IMR-90 (cell line): ENCODE results near the gene NPM1. TPM values are rescaled to one million over a fixed set of nuclear protein-coding genes. Genes with fewer than 3 reads are reported as not detected.
A peak's percentile ranks its signal among the peaks of the same experiment; 100 is the strongest.

Experiments
- ATAC-seq: fragments of 200-7000 bp; cut with Tn5 transposase; 2 replicates; pipeline ENCODE4 v1.9.1; 2020; ENCODE audit warnings: low read depth, mild to moderate bottlenecking, moderate library complexity
- BruUV-seq: library from RNA; stranded (reverse); fragments of 400-500 nt; replicated peaks from 2 replicates; lab custom pipeline; 2021; lab: Mats Ljungman, UMichigan
- CTCF ChIA-PET: fragments of 300-600 bp; formaldehyde crosslinking; extraction: SDS; loops from one replicate; lab custom pipeline; 2021; ENCODE audit warnings: antibody characterized with exemption; lab: Yijun Ruan, JAX
- POLR2A ChIA-PET: fragments of 300-600 bp; sonication (Branson Sonifier 250); formaldehyde crosslinking; loops from one replicate; lab custom pipeline; 2022; ENCODE audit warnings: antibody characterized with exemption; ENCODE audit not compliant: unreplicated experiment; lab: Charles Lee
- DNase-seq: peaks from one replicate; pipeline ENCODE4 v3.0.0; 2013
- H2AFZ ChIP-seq: replicated peaks from 2 replicates; pipeline ENCODE3; 2013; ENCODE audit warnings: low read length, mild to moderate bottlenecking; ENCODE audit not compliant: poor library complexity
- H2AK5ac ChIP-seq: 2 replicates; pipeline ENCODE4 v1.6.1; 2013; ENCODE audit warnings: low read depth, low read length, inconsistent platforms
- H2AK9ac ChIP-seq: replicated peaks from 2 replicates; pipeline ENCODE3; 2013; ENCODE audit warnings: mild to moderate bottlenecking, low read depth, low read length, moderate library complexity; ENCODE audit not compliant: poor library complexity
- H2BK120ac ChIP-seq: 2 replicates; pipeline ENCODE4 v1.6.1; 2013; ENCODE audit warnings: low read depth, low read length, inconsistent platforms
- H2BK15ac ChIP-seq: 3 replicates; pipeline ENCODE4 v1.6.1; 2013; ENCODE audit warnings: low read depth, low read length, inconsistent platforms
- H2BK20ac ChIP-seq: 2 replicates; pipeline ENCODE4 v1.6.1; 2013; ENCODE audit warnings: low read depth, mild to moderate bottlenecking, inconsistent platforms, low read length, moderate library complexity
- H2BK5ac ChIP-seq: 2 replicates; pipeline ENCODE4 v1.6.1; 2013; ENCODE audit warnings: mild to moderate bottlenecking, low read depth, low read length, inconsistent platforms; ENCODE audit not compliant: poor library complexity, severe bottlenecking
- H3K14ac ChIP-seq: replicated peaks from 2 replicates; pipeline ENCODE4 v1.6.1; 2013; ENCODE audit warnings: low read depth, low read length, inconsistent platforms
- H3K18ac ChIP-seq: 2 replicates; pipeline ENCODE4 v1.6.1; 2013; ENCODE audit warnings: low read depth, low read length, control low read depth
- H3K23ac ChIP-seq: 2 replicates; pipeline ENCODE4 v1.6.1; 2013; ENCODE audit warnings: low read depth, low read length, inconsistent platforms
- H3K27ac ChIP-seq: 2 replicates; pipeline ENCODE4 v1.5.1; 2013; ENCODE audit warnings: mild to moderate bottlenecking, control low read depth, low read length; ENCODE audit not compliant: insufficient read depth
- H3K27me3 ChIP-seq: 2 replicates; pipeline ENCODE4 v1.6.1; 2013; ENCODE audit warnings: low read length; ENCODE audit not compliant: control insufficient read depth, insufficient read depth
- H3K36me3 ChIP-seq: 2 replicates; pipeline ENCODE4 v1.6.1; 2013; ENCODE audit warnings: low read length, mixed read lengths; ENCODE audit not compliant: control insufficient read depth, insufficient read depth
- H3K4ac ChIP-seq: 2 replicates; pipeline ENCODE4 v1.6.1; 2013; ENCODE audit warnings: low read depth, low read length, inconsistent platforms
- H3K4me1 ChIP-seq: 2 replicates; pipeline ENCODE4 v1.6.1; 2013; ENCODE audit warnings: low read length, mixed read lengths; ENCODE audit not compliant: control insufficient read depth, insufficient read depth
- H3K4me2 ChIP-seq: 2 replicates; pipeline ENCODE4 v1.6.1; 2013; ENCODE audit warnings: low read depth, mild to moderate bottlenecking, control low read depth, low read length, moderate library complexity
- H3K4me3 ChIP-seq: 2 replicates; pipeline ENCODE4 v1.5.1; 2013; ENCODE audit warnings: low read depth, mild to moderate bottlenecking, control low read depth, low read length, moderate library complexity; ENCODE audit not compliant: insufficient read depth
- H3K56ac ChIP-seq: 2 replicates; pipeline ENCODE4 v1.6.1; 2013; ENCODE audit warnings: low read length, inconsistent platforms; ENCODE audit not compliant: insufficient read depth; ENCODE audit errors: extremely low read depth
- H3K79me1 ChIP-seq, 2 experiments: 2 replicates each; pipeline ENCODE4 v1.6.1; 2013; ENCODE audit warnings: low read length in 2 of 2, inconsistent platforms in 1 of 2, low read depth in 1 of 2
- H3K9ac ChIP-seq: 2 replicates; pipeline ENCODE4 v1.6.1; 2013; ENCODE audit warnings: low read depth, low read length, control low read depth
- H3K9me1 ChIP-seq: 2 replicates; pipeline ENCODE4 v1.6.1; 2013; ENCODE audit warnings: low read length, inconsistent platforms; ENCODE audit not compliant: insufficient read depth
- H3K9me3 ChIP-seq: 2 replicates; pipeline ENCODE4 v1.6.1; 2013; ENCODE audit warnings: low read length; ENCODE audit not compliant: control insufficient read depth, insufficient read depth
- H4K20me1 ChIP-seq: 2 replicates; pipeline ENCODE4 v1.6.1; 2013; ENCODE audit warnings: low read length, inconsistent platforms; ENCODE audit not compliant: insufficient read depth
- H4K5ac ChIP-seq: 2 replicates; pipeline ENCODE4 v1.6.1; 2013; ENCODE audit warnings: mild to moderate bottlenecking, low read depth, low read length, control low read depth
- H4K8ac ChIP-seq, 2 experiments: 2 replicates each; pipeline ENCODE4 v1.6.1; 2013; ENCODE audit warnings: low read depth in 2 of 2, low read length in 2 of 2, control low read depth in 1 of 2, inconsistent platforms in 1 of 2
- H4K91ac ChIP-seq: 2 replicates; pipeline ENCODE4 v1.6.1; 2013; ENCODE audit warnings: low read depth, low read length, inconsistent platforms; ENCODE audit not compliant: insufficient read depth
- BHLHE40 ChIP-seq: fragments of 150-350 bp; IDR thresholded peaks from 2 replicates; pipeline ENCODE4 v1.6.1; 2016; ENCODE audit warnings: mild to moderate bottlenecking, low read depth, low read length
- CEBPB ChIP-seq: IDR thresholded peaks from 2 replicates; pipeline ENCODE4 v1.6.1; 2012; ENCODE audit warnings: low read depth, low read length, improper control_type of control experiment
- FOS ChIP-seq: fragments of 150-350 bp; IDR thresholded peaks from 2 replicates; pipeline ENCODE4 v1.6.1; 2016; ENCODE audit warnings: low read depth, low read length
- MAZ ChIP-seq: IDR thresholded peaks from 2 replicates; pipeline ENCODE4 v1.6.1; 2012; ENCODE audit warnings: low read depth, mild to moderate bottlenecking, low read length, improper control_type of control experiment, moderate library complexity, borderline replicate concordance
- NFE2L2 ChIP-seq: fragments of 150-350 bp; IDR thresholded peaks from 2 replicates; pipeline ENCODE4 v1.6.1; 2016; ENCODE audit warnings: low read depth, mild to moderate bottlenecking, low read length
- WGBS, 2 experiments: methylation state at CpG; one replicate each; pipeline versions ENCODE4 v1.1.5 to v1.1.7; 2013; ENCODE audit warnings: missing lambda C conversion rate in 2 of 2; ENCODE audit not compliant: insufficient read length in 1 of 2; ENCODE audit errors: extremely low coverage in 2 of 2; 5-methylcytosine and 5-hydroxymethylcytosine counted together
- dilution Hi-C: fragments of 300-500 bp; cut with HindIII; formaldehyde crosslinking; loops from one replicate; pipeline ENCODE4 v1.14.3; 2018; ENCODE audit warnings: low sequenced_read_pairs; ENCODE audit not compliant: unreplicated experiment
- in situ Hi-C: fragments of 300-500 bp; cut with MboI; formaldehyde crosslinking; loops from 3 replicates; pipeline ENCODE4 v1.14.3; 2019; ENCODE audit warnings: low sequenced_read_pairs, inconsistent platforms, mixed read lengths
- intact Hi-C: fragments of 100-400 bp; cut with micrococcal nuclease; formaldehyde crosslinking; loops from 2 replicates; pipeline ENCODE4 v1.10.0; 2022
- polyA plus RNA-seq, 3 experiments: library from polyadenylated mRNA; depleted of rRNA; stranded (reverse); fragments of >200 nt; gene quantifications; 2 replicates each; pipeline ENCODE4 v1.2.3, GENCODE V29; 2012; ENCODE audit warnings: low replicate concordance in 1 of 3
- total RNA-seq: library from RNA; depleted of rRNA; stranded (reverse); fragments of >200 nt; gene quantifications from 2 replicates; pipeline ENCODE4 v1.2.3, GENCODE V29; 2012
- TF ChIP-seq, protein P1 (sequence below): fragments of 150-350 bp; IDR thresholded peaks from 2 replicates; pipeline ENCODE4 v1.6.1; 2017; ENCODE audit warnings: mild to moderate bottlenecking, antibody characterized with exemption, low read length, low read depth

The NPM1 gene
- total and polyA plus RNA-seq, 2 of the 4 experiments (the other 2 are of a cell fraction) = 856 to 929 TPM

DNA sequence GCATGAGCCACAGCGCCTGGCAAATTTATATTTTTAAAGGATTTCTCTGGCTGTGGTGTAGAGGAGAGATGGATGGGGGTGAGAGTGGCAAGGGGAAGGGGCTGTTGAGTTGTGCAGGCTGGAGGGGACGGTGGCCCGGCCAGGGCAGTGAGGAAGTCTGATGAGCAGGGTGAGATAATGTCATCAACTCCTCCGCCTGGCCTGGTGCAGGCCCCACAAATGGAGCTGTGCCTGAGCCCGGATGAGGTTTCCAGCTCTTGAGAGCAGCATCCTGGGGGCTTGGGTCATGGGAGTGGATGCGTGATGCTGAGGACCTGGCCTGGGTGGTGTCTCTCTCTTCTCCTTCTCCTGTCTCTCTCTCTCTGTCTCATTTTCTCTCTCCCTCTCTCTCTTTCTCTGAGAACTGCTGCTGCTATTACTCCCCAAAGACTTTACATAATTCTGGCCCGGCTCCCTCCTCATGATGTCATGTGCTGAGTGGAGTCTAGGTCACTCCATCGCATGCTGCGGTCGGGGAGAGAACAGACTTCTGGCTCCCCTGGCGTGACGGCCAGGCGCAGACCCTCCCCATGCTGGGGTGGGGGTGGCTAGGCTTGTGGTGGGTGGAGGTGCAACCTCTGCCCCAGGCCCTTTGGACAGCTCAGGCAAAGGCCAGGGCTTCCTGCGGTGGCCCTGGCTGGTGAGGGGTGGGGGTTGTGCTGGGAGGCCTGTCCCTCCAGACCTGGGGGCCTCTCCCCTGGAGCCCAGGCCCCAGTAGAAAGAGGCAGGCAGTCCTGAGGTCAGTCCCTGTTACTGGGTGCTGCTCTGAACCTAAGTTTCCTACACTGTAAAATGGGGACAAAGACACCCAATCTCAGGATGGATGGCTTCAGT is 58.2 kb downstream of the NPM1 start:
- CTCF ChIA-PET = no interaction called here
- H3K4me3 ChIP-seq = no peak overlapping the region
- intact Hi-C loops = no loop called here
- no peaks in the 10 kb centered on the region for H3K9me3 ChIP-seq
- 47% methylated on average over 2 of the region's 14 CpGs; no CpG with 5 or more reads in 1 of the 2 experiments for WGBS, 2 experiments
- no peak overlapping the region for H3K56ac ChIP-seq
- no peak overlapping the region for H4K8ac ChIP-seq
- H4K91ac ChIP-seq = no peak overlapping the region
- 0 out of 2 replicates have a peak overlapping the region, but pooled peaks have one; percentile 4 for H3K23ac ChIP-seq
- no peak overlapping the region for H2BK20ac ChIP-seq
- H2BK5ac ChIP-seq = no peak overlapping the region
- no peak overlapping the region for H4K5ac ChIP-seq
- no peak overlapping the region for H3K27ac ChIP-seq
- peaks cover 6% of the 10 kb centered on the region; the same call in 1 of the 2 replicates for H3K4me1 ChIP-seq
- H3K4me2 ChIP-seq = no peak overlapping the region
- 0 out of 2 replicates have a peak, but pooled peaks have one; percentile 28 for TF ChIP-seq BHLHE40
- TF ChIP-seq, protein P1, sequence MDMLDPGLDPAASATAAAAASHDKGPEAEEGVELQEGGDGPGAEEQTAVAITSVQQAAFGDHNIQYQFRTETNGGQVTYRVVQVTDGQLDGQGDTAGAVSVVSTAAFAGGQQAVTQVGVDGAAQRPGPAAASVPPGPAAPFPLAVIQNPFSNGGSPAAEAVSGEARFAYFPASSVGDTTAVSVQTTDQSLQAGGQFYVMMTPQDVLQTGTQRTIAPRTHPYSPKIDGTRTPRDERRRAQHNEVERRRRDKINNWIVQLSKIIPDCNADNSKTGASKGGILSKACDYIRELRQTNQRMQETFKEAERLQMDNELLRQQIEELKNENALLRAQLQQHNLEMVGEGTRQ = 0 out of 2 replicates have a peak, but pooled peaks have one; percentile 3
- peak; percentile 44; the same call in 1 of the 2 replicates for TF ChIP-seq MAZ
- TF ChIP-seq CEBPB = no peak
- no peak for TF ChIP-seq NFE2L2
- TF ChIP-seq FOS = no peak
- no peak overlapping the region for H3K14ac ChIP-seq
- ATAC-seq (peak; percentile 59), DNase-seq (peak; percentile 83)
- BruUV-seq = no TSS peak
- in situ Hi-C loops = loop anchor here (25.0 kb wide), 1 partner anchor 416 kb away; no protein-coding TSS in a partner anchor
- H2AFZ ChIP-seq = peak overlapping the region; percentile 40
- no peak overlapping the region for H3K4ac ChIP-seq
- H4K20me1 ChIP-seq = no peaks in the 10 kb centered on the region
- H2BK15ac ChIP-seq = no peak overlapping the region
- H2BK120ac ChIP-seq = no peak overlapping the region
- H3K9me1 ChIP-seq = 0 out of 2 replicates have a peak, but pooled peaks cover 4% of the 10 kb centered on the region
- dilution Hi-C loops = no loop called here
- H3K27me3 ChIP-seq = no peaks in the 10 kb centered on the region
- no peaks in the 10 kb centered on the region for H3K79me1 ChIP-seq
- H3K36me3 ChIP-seq = no peaks in the 10 kb centered on the region
- no peak overlapping the region for H2AK5ac ChIP-seq
- H3K18ac ChIP-seq = no peak overlapping the region
- POLR2A ChIA-PET = no interaction called here
- no peak overlapping the region for H3K9ac ChIP-seq
- no peak overlapping the region for H2AK9ac ChIP-seq
